ENCODE results near the gene ALDH3B2. TPM values are rescaled to one million over a fixed set of nuclear protein-coding genes. Genes with fewer than 3 reads are reported as not detected.
"Not testable (repeated sequence)": the region's sequence is repeated elsewhere in the genome, so short reads cannot be mapped to it uniquely, and the experiment has no call there.

The ALDH3B2 gene
- total and polyA plus RNA-seq, 2 experiments from 2014 or later = not detected

- not testable (repeated sequence) for H3K27me3 Mint-ChIP-seq (ENCODE audit: insufficient read depth, low read depth, poor library complexity); H3F3A ChIP-seq (replicated peaks; ENCODE audit: low read depth); H3K79me2 ChIP-seq (replicated peaks; ENCODE audit: insufficient read depth); H3K36me3 ChIP-seq (ENCODE audit: insufficient read depth); H3K4me3 ChIP-seq; H4K20me1 ChIP-seq (replicated peaks; ENCODE audit: insufficient read depth); H3K9me2 ChIP-seq (ENCODE audit: insufficient read depth); H3K27me3 ChIP-seq (ENCODE audit: insufficient read depth); H2AFZ ChIP-seq; H3K27ac ChIP-seq (ENCODE audit: low read depth); H3K9me3 Mint-ChIP-seq; H3K4me3 Mint-ChIP-seq; ATAC-seq; H3K27ac Mint-ChIP-seq; H3K36me3 Mint-ChIP-seq (ENCODE audit: low read depth); DNase-seq (ENCODE audit: low spot score); H3K4me2 ChIP-seq
- peaks cover 37% of the 10 kb centered on the region for H3K4me1 Mint-ChIP-seq
- H3K4me1 ChIP-seq (ENCODE audit: insufficient read depth) = peaks cover 15% of the 10 kb centered on the region; the same call in 1 of the 2 replicates
Observed at GRCh38 chr11:67723036-67723435, 48.6 kb upstream of the ALDH3B2 start.

GRCh38 chr11:67716226-67716625 is 41.8 kb upstream of the ALDH3B2 start:
- not testable (repeated sequence) for H3K79me2 ChIP-seq (replicated peaks; ENCODE audit: insufficient read depth); H2AFZ ChIP-seq; DNase-seq (ENCODE audit: low spot score); H3K4me3 Mint-ChIP-seq; H3K27me3 Mint-ChIP-seq (ENCODE audit: insufficient read depth, low read depth, poor library complexity); H3K9me3 Mint-ChIP-seq; H3K27ac ChIP-seq (ENCODE audit: low read depth); ATAC-seq; H3K27ac Mint-ChIP-seq; H3K4me2 ChIP-seq; H3K4me3 ChIP-seq; H4K20me1 ChIP-seq (replicated peaks; ENCODE audit: insufficient read depth); H3K4me1 ChIP-seq (ENCODE audit: insufficient read depth); H3K36me3 ChIP-seq (ENCODE audit: insufficient read depth); H3F3A ChIP-seq (replicated peaks; ENCODE audit: low read depth); H3K9me2 ChIP-seq (ENCODE audit: insufficient read depth); H3K36me3 Mint-ChIP-seq (ENCODE audit: low read depth)
- H3K4me1 Mint-ChIP-seq = peaks cover 23% of the 10 kb centered on the region
- H3K27me3 ChIP-seq (ENCODE audit: insufficient read depth) = peaks cover 11% of the 10 kb centered on the region; the same call in 1 of the 2 replicates

- DNase-seq (ENCODE audit: low spot score); H4K20me1 ChIP-seq (replicated peaks; ENCODE audit: insufficient read depth): not testable (repeated sequence)
- H3K4me1 Mint-ChIP-seq = peaks cover 23% of the 10 kb centered on the region
Observed at GRCh38 chr11:67715801-67716200, 41.4 kb upstream of the ALDH3B2 start.

GRCh38 chr11:67713892-67714509 is 39.6 kb upstream of the ALDH3B2 start:
- peak; percentile 26 to 49 for TF ChIP-seq CTCF (conservative IDR thresholded peaks at IDR 0.05; ENCODE audit: low read depth in 2 of 2)

More at GRCh38 chr11:67715801-67716200, 41.4 kb upstream of the ALDH3B2 start:
- H2AFZ ChIP-seq; H3K9me3 Mint-ChIP-seq; ATAC-seq; H3K36me3 ChIP-seq (ENCODE audit: insufficient read depth); H3K9me2 ChIP-seq (ENCODE audit: insufficient read depth); H3K27ac Mint-ChIP-seq; H3K4me2 ChIP-seq; H3K4me3 Mint-ChIP-seq; H3K4me1 ChIP-seq (ENCODE audit: insufficient read depth); H3K27ac ChIP-seq (ENCODE audit: low read depth); H3K4me3 ChIP-seq; H3K79me2 ChIP-seq (replicated peaks; ENCODE audit: insufficient read depth); H3K36me3 Mint-ChIP-seq (ENCODE audit: low read depth); H3F3A ChIP-seq (replicated peaks; ENCODE audit: low read depth): not testable (repeated sequence)
- peaks cover 10% of the 10 kb centered on the region for H3K27me3 Mint-ChIP-seq (ENCODE audit: insufficient read depth, low read depth, poor library complexity)
- H3K27me3 ChIP-seq (ENCODE audit: insufficient read depth) = peaks cover 11% of the 10 kb centered on the region; the same call in 1 of the 2 replicates

GRCh38 chr11:67711676-67712075 is 37.3 kb upstream of the ALDH3B2 start:
- H3K27ac ChIP-seq (ENCODE audit: low read depth); H3K9me3 Mint-ChIP-seq; H3K4me1 Mint-ChIP-seq; H3K4me1 ChIP-seq (ENCODE audit: insufficient read depth); H3K27ac Mint-ChIP-seq; H3K9me2 ChIP-seq (ENCODE audit: insufficient read depth); H3K79me2 ChIP-seq (replicated peaks; ENCODE audit: insufficient read depth); H3K36me3 Mint-ChIP-seq (ENCODE audit: low read depth); H2AFZ ChIP-seq; H3F3A ChIP-seq (replicated peaks; ENCODE audit: low read depth); H4K20me1 ChIP-seq (replicated peaks; ENCODE audit: insufficient read depth); ATAC-seq; H3K36me3 ChIP-seq (ENCODE audit: insufficient read depth): not testable (repeated sequence)
- Mint-ChIP-seq H3K27me3 (ENCODE audit: insufficient read depth, low read depth, poor library complexity) (peaks cover 14% of the 10 kb centered on the region), H3K4me3 (peak overlapping the region; percentile 74; the same call in 1 of the 3 replicates)
- peak; percentile 39 for DNase-seq (ENCODE audit: low spot score)
- Histone ChIP-seq H3K4me2 (peak overlapping the region; percentile 81), H3K27me3 (ENCODE audit: insufficient read depth) (peaks cover 11% of the 10 kb centered on the region; the same call in 1 of the 2 replicates), H3K4me3 (peak overlapping the region; percentile 65)

More at GRCh38 chr11:67713892-67714509, 39.6 kb upstream of the ALDH3B2 start:
- H3K4me3 Mint-ChIP-seq; H3K9me2 ChIP-seq (ENCODE audit: insufficient read depth); H3K4me1 ChIP-seq (ENCODE audit: insufficient read depth); H4K20me1 ChIP-seq (replicated peaks; ENCODE audit: insufficient read depth); H3K36me3 Mint-ChIP-seq (ENCODE audit: low read depth); H3K27ac Mint-ChIP-seq; H3F3A ChIP-seq (replicated peaks; ENCODE audit: low read depth); H3K36me3 ChIP-seq (ENCODE audit: insufficient read depth); H3K9me3 Mint-ChIP-seq; H3K4me2 ChIP-seq; H3K79me2 ChIP-seq (replicated peaks; ENCODE audit: insufficient read depth); H3K4me3 ChIP-seq; H2AFZ ChIP-seq; DNase-seq (ENCODE audit: low spot score); H3K27ac ChIP-seq (ENCODE audit: low read depth); ATAC-seq: not testable (repeated sequence)
- Mint-ChIP-seq H3K4me1 (peaks cover 17% of the 10 kb centered on the region), H3K27me3 (ENCODE audit: insufficient read depth, low read depth, poor library complexity) (peaks cover 10% of the 10 kb centered on the region)
- H3K27me3 ChIP-seq (ENCODE audit: insufficient read depth) = peaks cover 11% of the 10 kb centered on the region; the same call in 1 of the 2 replicates

- not testable (repeated sequence) for H3K36me3 Mint-ChIP-seq (ENCODE audit: low read depth); H3K27ac Mint-ChIP-seq; H3K36me3 ChIP-seq (ENCODE audit: insufficient read depth); H4K20me1 ChIP-seq (replicated peaks; ENCODE audit: insufficient read depth); H3K4me1 Mint-ChIP-seq; H3K9me2 ChIP-seq (ENCODE audit: insufficient read depth); ATAC-seq; H3K4me1 ChIP-seq (ENCODE audit: insufficient read depth); H3F3A ChIP-seq (replicated peaks; ENCODE audit: low read depth); H3K79me2 ChIP-seq (replicated peaks; ENCODE audit: insufficient read depth); H2AFZ ChIP-seq; H3K9me3 Mint-ChIP-seq; H3K27ac ChIP-seq (ENCODE audit: low read depth)
- peak overlapping the region; percentile 74 for H3K4me3 Mint-ChIP-seq
- peak; percentile 41 for DNase-seq (ENCODE audit: low spot score)
- Histone ChIP-seq H3K27me3 (ENCODE audit: insufficient read depth) (peaks cover 11% of the 10 kb centered on the region; the same call in 1 of the 2 replicates), H3K4me3 (peak overlapping the region; percentile 65), H3K4me2 (peak overlapping the region; percentile 81)
- H3K27me3 Mint-ChIP-seq (ENCODE audit: insufficient read depth, low read depth, poor library complexity) = peaks cover 14% of the 10 kb centered on the region
Observed at GRCh38 chr11:67711212-67711611, 36.8 kb upstream of the ALDH3B2 start.
